Pulmonary artery endothelial cell (primary cell): ENCODE results near the gene CMTM5. TPM values are rescaled to one million over a fixed set of nuclear protein-coding genes. Genes with fewer than 3 reads are reported as not detected.

Experiments used
- DNase-seq: peaks from one replicate; pipeline ENCODE4 v3.0.0-alpha.2; 2011; ENCODE audit warnings: low read depth, low spot score
- total RNA-seq: library from RNA; depleted of rRNA; stranded (reverse); fragments of >200 nt; gene quantifications from 2 replicates; pipeline ENCODE4 v1.2.3, GENCODE V29; 2014

The CMTM5 gene
- total RNA-seq, 1 donor from 2014 or later, result not detected

GRCh38 chr14:23358042-23358441 is 18.8 kb upstream of the CMTM5 start:
- no peak for DNase-seq

DNA sequence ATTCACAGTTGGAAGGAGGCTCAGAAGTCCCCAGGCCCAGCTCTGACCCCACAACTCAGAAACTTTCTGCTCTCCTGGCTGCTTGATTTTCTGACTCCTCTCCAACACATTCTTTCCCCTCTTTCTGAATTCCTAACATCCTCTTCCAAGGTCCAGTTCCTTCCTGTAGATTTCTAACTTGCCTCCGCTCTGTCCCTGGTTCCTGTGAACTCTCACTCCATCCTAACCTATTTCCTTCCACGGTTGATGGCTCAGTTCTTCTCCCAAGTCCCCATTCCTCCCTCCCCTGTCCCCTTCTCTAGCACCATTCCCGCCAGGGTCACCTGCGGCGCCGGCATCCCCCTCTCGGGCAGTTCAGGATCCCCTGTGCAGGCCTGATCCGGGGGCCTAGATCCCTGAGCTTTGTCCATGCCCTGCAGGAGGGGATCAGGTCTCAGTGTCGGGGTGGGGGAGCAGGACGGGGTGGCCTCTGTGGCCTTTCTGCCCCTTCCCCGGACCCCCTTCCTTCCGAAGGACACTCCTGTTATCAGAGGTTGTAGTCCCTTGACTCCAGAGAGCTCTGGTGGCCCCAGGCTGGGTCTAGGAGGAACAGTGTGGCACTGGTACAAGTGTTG is 18.2 kb upstream of the CMTM5 start:
- DNase-seq, result no peak

DNA sequence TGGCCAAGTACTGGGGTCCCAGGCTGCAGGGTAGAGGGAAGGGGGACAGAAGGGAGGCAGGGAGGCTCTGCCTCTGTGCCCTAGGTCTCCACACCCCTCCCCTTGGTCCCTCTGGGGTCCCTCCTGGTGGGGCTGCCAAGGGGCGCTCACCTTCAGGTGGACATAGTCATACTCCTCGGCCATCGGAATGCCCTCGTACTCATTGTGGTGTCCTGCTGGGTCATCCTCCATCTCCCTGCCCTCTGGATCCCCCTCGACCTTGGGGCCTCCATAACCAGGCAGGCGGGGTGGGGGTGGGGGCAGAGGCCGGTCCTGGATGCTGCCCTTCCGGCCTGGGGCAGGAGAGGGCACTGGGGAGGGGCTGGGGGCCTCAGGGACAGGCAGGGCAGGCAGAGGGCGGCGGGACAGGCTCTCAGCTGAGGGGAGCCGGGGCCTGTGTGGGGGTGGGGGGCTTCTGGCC is 17.6 kb upstream of the CMTM5 start:
- no peak for DNase-seq

- no peak for DNase-seq
Measured at GRCh38 chr14:23359722-23360447, 17.0 kb upstream of the CMTM5 start.

- DNase-seq, result no peak
Measured at GRCh38 chr14:23360496-23360895, 16.4 kb upstream of the CMTM5 start.

DNA sequence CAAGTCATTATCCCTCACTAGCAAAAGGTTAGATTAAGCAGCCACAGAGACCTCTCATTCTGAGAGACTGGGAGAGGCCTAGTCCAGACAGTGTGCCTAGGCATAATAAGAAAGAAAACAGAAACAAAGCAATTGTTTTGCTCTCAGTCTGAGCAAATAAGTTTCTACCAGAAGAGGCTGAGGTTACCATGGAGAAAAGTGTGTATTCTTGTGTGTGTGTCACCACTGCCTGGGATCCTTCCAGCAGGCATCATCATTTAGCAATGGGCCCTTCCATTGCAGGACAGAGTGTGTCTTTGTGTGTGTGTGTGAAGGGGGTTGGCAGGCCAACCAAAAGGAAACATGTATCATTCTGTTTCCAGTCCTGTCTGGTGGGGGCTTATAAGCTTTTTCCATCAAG is 15.5 kb upstream of the CMTM5 start:
- no peak for DNase-seq

- no peak for DNase-seq
Measured at GRCh38 chr14:23361763-23362162, 15.1 kb upstream of the CMTM5 start.

- no peak for DNase-seq
Measured at GRCh38 chr14:23362200-23362599, 14.6 kb upstream of the CMTM5 start.

DNA sequence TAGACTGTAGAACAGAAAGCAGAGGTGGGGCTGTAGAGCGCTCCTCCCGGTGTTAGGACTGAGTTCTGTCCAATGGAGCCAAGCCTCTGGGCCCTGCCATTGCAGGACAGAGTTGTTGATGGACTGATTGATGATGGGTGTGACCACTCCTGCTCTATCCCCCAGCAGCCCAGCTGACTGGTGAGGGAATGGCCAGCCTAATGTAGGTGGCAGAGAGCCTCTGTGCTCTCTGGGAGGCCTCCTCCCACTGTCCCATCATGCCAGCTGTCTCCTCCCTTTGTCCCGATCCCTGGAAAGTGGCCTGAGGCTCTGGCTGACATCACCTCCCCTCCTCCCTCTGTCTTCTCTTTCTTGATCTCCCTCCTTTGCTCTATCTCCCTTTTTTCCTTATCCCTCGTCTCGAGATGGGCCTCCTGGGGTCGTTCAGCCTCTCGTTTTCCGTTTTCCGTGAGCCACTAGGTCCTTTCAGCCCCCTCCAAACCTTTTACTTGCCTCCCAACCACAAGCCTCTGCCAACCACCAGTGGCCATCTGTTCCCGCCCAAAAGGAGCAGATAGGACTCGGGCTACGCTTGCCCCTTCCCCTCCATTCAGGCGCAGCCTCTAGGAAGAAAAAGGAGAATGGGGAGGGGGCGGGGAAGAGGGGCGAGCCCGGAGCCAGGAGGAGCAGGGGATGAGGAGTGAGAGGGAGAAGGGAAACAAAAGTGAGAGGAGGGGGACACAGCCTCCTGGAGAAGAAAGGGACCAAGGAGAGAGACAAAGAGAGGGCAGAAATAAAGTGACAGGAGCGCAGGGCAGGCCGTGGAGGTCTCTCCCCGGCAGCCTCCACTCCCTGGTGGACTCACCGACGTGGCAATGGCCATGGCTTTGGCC is 12.4 kb upstream of the CMTM5 start:
- DNase-seq, result no peak

GRCh38 chr14:23365036-23365731 is 11.7 kb upstream of the CMTM5 start, which contains the start of gene EFS:
Gene EFS, minus strand, starts transcription at chr14:23365172. Its CDS starts 147 bp downstream, at chr14:23365025.
- DNase-seq, result no peak

GRCh38 chr14:23365732-23366425 is 11.0 kb upstream of the CMTM5 start:
- DNase-seq, result no peak

GRCh38 chr14:23366426-23366921 is 10.4 kb upstream of the CMTM5 start:
- no peak for DNase-seq

- DNase-seq, result no peak
Measured at GRCh38 chr14:23370221-23370620, 6.6 kb upstream of the CMTM5 start.

- no peak for DNase-seq
Measured at GRCh38 chr14:23371865-23372264, 5.0 kb upstream of the CMTM5 start.

DNA sequence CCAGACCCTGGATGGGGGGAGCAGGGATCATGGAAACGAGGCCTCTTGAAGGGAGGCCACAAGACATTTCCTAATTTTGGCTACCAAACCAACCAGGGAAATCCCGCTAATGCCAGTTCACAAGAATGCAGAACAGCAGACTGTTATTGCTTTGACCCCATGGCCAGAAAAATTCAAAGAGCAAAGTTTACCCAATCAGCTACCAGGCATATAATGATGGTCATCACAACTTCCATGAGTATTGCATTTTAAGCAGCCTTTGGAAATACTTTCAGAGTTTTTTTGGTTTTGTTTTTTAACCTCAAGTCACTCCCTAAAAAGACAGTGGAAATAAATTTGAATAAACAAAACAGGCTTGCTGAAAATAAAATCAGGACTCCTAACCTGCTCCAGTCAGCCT is 4.3 kb upstream of the CMTM5 start, which contains the start of gene IL25:
TSS of gene IL25 (plus strand) at position 301 of the 400 bp plus-strand sequence.
- no peak for DNase-seq

DNA sequence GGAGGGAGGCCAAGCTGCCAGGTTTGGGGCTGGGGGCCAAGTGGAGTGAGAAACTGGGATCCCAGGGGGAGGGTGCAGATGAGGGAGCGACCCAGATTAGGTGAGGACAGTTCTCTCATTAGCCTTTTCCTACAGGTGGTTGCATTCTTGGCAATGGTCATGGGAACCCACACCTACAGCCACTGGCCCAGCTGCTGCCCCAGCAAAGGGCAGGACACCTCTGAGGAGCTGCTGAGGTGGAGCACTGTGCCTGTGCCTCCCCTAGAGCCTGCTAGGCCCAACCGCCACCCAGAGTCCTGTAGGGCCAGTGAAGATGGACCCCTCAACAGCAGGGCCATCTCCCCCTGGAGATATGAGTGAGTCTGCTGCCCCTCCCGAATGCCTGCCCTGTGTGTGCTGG is 3.8 kb upstream of the CMTM5 start:
- no peak for DNase-seq

DNA sequence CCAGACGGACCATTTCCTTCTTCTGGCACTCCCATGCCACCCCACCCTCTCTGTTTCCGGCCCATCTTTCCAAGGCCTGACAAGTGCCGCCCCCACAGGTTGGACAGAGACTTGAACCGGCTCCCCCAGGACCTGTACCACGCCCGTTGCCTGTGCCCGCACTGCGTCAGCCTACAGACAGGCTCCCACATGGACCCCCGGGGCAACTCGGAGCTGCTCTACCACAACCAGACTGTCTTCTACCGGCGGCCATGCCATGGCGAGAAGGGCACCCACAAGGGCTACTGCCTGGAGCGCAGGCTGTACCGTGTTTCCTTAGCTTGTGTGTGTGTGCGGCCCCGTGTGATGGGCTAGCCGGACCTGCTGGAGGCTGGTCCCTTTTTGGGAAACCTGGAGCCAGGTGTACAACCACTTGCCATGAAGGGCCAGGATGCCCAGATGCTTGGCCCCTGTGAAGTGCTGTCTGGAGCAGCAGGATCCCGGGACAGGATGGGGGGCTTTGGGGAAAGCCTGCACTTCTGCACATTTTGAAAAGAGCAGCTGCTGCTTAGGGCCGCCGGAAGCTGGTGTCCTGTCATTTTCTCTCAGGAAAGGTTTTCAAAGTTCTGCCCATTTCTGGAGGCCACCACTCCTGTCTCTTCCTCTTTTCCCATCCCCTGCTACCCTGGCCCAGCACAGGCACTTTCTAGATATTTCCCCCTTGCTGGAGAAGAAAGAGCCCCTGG is 1.2 kb upstream of the CMTM5 start:
- DNase-seq, result no peak

GRCh38 chr14:23377198-23377550 is 328 bp downstream of the CMTM5 start:
- DNase-seq, result no peak

GRCh38 chr14:23377573-23378563 is 1.0 kb downstream of the CMTM5 start:
- no peak for DNase-seq
